HFF-Myc (cell line): Measurements from ENCODE around the gene COL4A1.
"Not testable (repeated sequence)": the region's sequence is repeated elsewhere in the genome, so short reads cannot be mapped to it uniquely, and the experiment has no call there.

ENCODE experiments used
- DNase-seq: peaks from one replicate; pipeline ENCODE4 v3.0.0-alpha.2; 2011; ENCODE audit warnings: low read depth; ENCODE audit errors: extremely low read depth
- H3K4me3 ChIP-seq: replicated peaks from 2 replicates; pipeline ENCODE4 v1.5.1; 2011; ENCODE audit warnings: low read depth, mild to moderate bottlenecking, control low read depth, low read length
- CTCF ChIP-seq: IDR thresholded peaks from 2 replicates; pipeline ENCODE4 v1.5.1; 2012; ENCODE audit warnings: mild to moderate bottlenecking, low read depth, low read length, control low read depth; ENCODE audit errors: missing control alignments

COL4A1 gene

GRCh38 chr13:110112379-110112778 lies 194.6 kb downstream of the COL4A1 start:
- peak; percentile 42 for TF ChIP-seq CTCF
- not testable (repeated sequence) for DNase-seq, H3K4me3 ChIP-seq

DNA sequence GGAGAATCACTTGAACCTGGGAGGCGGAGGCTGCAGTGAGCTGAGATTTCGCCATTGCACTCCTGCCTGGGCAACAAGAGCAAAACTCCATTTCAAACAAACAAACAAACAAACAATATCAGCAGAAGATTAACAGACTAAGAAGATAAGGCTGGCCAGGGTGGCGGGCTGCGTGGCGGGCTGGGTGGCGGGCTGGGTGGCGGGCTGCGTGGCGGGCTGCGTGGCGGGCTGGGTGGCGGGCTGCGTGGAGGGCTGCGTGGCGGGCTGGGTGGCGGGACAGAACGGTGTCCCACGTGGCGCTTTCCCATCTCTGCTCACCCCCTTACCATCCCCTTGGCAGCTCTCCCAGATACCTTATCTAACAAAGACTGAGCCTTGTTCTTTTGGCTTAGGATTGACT lies 196.2 kb downstream of the COL4A1 start:
- no peak overlapping the region for H3K4me3 ChIP-seq
- TF ChIP-seq CTCF: no peak
- DNase-seq: no peak

DNA sequence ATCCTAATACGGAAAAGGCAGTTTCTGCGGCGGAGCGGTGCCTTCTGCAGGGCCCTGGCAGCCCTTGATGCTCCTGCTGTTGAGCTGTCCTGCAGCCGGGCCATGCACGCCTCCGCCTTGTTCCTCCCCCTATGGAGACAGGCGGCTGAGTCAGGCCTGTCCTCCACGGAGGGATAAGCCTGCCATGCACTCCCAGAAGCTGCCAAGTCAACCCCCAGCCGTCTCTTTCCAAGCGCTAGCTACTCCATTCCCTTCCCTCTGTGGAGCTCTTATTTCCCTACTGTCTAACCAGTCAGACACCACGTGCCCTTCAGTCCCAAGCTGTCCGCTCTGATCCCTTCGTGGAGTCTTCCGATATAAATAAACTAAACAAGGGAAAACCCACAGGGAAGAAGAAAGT lies 197.0 kb downstream of the COL4A1 start:
- no peak overlapping the region for H3K4me3 ChIP-seq
- TF ChIP-seq CTCF: no peak

GRCh38 chr13:110109140-110109783 lies 197.7 kb downstream of the COL4A1 start:
- TF ChIP-seq CTCF: no peak
- no peak for DNase-seq
- H3K4me3 ChIP-seq: no peak overlapping the region

More for the DNA sequence above, 197.0 kb downstream of the COL4A1 start:
- DNase-seq: no peak

DNA sequence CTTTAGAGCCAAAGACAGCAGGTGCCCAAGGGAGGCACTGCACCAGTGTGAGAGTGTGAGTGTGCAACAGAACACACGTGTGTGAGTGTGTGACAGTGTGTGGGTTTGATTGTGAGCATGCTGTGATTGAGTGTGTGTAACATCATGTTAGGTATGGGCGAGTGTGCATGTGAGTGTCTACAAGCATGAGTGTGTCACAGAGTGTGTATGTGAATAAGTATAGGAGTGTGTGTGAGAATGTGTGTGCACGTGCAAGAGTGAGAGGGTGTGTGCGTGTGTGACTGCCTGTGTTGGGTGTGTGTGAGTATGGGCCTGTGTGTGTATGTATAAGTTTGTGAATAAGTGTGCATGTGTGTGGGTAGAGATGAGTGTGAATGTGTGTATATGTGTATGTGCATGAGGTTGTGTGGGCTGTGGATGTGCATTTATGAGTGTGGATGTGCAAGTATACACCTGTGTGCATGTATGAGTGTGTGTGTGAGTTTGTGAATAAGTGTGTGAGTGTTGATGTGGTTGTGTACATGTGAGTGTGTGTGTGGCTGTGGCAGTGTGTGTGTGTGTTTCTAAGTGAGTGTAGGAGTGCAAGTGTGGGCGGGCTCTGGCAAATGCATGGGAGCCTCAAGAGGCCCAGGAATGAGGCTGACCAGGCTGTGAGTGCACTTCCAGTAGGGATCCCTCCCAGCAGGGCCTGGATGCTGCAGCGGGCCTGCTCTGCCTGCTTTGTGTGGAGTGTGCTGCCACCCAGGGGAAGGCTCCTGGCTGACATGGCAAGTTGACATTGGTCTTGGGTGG lies 198.4 kb downstream of the COL4A1 start:
- H3K4me3 ChIP-seq: no peak overlapping the region
- peak; percentile 70 for DNase-seq
- peak; percentile 83 for TF ChIP-seq CTCF

DNA sequence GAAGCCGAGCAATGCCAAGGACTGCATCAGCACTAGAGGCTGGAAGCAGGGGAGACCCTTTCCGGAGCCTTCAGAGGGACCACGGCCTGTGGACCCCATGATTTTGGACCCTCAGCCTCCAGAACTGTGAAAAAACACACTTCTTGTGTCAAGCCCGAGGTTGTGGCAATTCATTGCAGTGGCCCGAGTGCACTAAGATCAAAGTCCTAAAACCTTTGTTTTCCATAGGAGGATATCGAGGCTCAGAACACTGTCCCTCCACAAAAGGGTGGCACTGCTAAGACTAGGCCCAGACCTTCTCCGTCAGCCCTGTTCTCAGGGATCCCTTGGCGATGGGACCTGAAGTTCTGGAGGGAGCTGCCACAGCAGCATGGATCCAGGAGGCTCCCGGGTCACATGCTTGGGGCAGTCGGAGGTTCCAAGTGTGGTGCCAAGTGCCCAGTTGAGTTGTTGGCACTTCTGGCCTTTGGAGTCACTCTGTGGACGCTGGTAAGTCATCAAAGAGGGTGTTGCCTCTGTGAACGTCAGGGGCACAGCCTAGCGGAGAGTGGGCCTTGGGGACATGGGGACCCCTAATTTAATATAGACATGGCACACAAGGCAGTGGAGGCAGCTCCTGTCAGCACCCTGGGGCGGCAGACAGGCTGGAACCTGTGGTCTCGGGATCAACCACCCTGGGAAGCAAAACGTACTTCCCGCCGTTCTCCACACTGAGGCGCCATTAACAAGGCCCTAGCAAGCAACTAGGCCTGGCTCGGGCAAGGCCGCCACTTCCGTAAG lies 199.2 kb downstream of the COL4A1 start:
- peak; percentile 27 for TF ChIP-seq CTCF
- no peak for DNase-seq
- H3K4me3 ChIP-seq: no peak overlapping the region
